ENCODE data around the gene SLC35F3. TPM values are rescaled to one million over a fixed set of nuclear protein-coding genes. Genes with fewer than 3 reads are reported as not detected.
"Not testable (repeated sequence)": the region's sequence is repeated elsewhere in the genome, so short reads cannot be mapped to it uniquely, and the experiment has no call there.

SLC35F3 gene
- total RNA-seq, 8 experiments from 2014 or later, result 0.46 to 2.1 (median 0.71) TPM; not detected in 3

GRCh38 chr1:234176000-234176399 lies 271.5 kb downstream of the SLC35F3 start:
- WGBS, 10 experiments, result 0 to 100% (median 84%) methylated on average over 1 to 3 of the region's 3 CpGs; no CpG with 5 or more reads in 3 of the 10 experiments
- Histone ChIP-seq H3K27ac (no peak overlapping the region), H3K4me1 (replicated peaks in 1 of 2) (no peaks in the 10 kb centered on the region), H3K4me3 (no peak overlapping the region)
- in situ Hi-C loops (cut with MboI; ENCODE audit: low pct_unique_long_range_greater_than_20kb in 2 of 9, low sequenced_read_pairs in 9 of 9, unreplicated experiment in 9 of 9), result no loop called here
- no peak for ATAC-seq (replicated peaks in 6 of 8)

- H3K27ac ChIP-seq; ATAC-seq (replicated peaks in 6 of 8); in situ Hi-C loops (cut with MboI; ENCODE audit: low pct_unique_long_range_greater_than_20kb in 2 of 9, low sequenced_read_pairs in 9 of 9, unreplicated experiment in 9 of 9); H3K4me3 ChIP-seq; H3K4me1 ChIP-seq (replicated peaks in 1 of 2): not testable (repeated sequence)
- 80 to 100% (median 100%) methylated on average over 1 to 2 of the region's 2 CpGs; no CpG with 5 or more reads in 6 of the 10 experiments for WGBS, 10 experiments
These were observed 272.4 kb downstream of the SLC35F3 start for GRCh38 chr1:234176847-234177246.

GRCh38 chr1:234185438-234185837 lies 281.0 kb downstream of the SLC35F3 start:
- no peak for ATAC-seq (replicated peaks in 6 of 8)

GRCh38 chr1:234186037-234186688 lies 281.7 kb downstream of the SLC35F3 start:
- in situ Hi-C loops (cut with MboI; ENCODE audit: low pct_unique_long_range_greater_than_20kb in 2 of 9, low sequenced_read_pairs in 9 of 9, unreplicated experiment in 9 of 9), result no loop called here
- WGBS, 10 experiments, result 13 to 94% (median 80%) methylated on average over 1 to 6 of the region's 6 CpGs; no CpG with 5 or more reads in 3 of the 10 experiments
- H3K4me3 ChIP-seq, result no peak overlapping the region
- H3K27ac ChIP-seq, result no peak overlapping the region
- ATAC-seq (replicated peaks in 6 of 8), result no peak
- H3K4me1 ChIP-seq (replicated peaks in 1 of 2), result peaks cover 0 to 5% of the 10 kb centered on the region in 2 donors

More at GRCh38 chr1:234185438-234185837, 281.0 kb downstream of the SLC35F3 start:
- Histone ChIP-seq H3K4me1 (replicated peaks in 1 of 2) (peaks cover 0 to 5% of the 10 kb centered on the region in 2 donors), H3K27ac (no peak overlapping the region), H3K4me3 (no peak overlapping the region)
- in situ Hi-C loops (cut with MboI; ENCODE audit: low pct_unique_long_range_greater_than_20kb in 2 of 9, low sequenced_read_pairs in 9 of 9, unreplicated experiment in 9 of 9), result no loop called here
- WGBS, 10 experiments, result 13 to 100% (median 79%) methylated on average over 1 of the region's 1 CpG; no CpG with 5 or more reads in 2 of the 10 experiments

- Histone ChIP-seq H3K4me3 (no peak overlapping the region), H3K27ac (no peak overlapping the region), H3K4me1 (replicated peaks in 1 of 2) (peaks cover 0 to 5% of the 10 kb centered on the region in 2 donors)
- peak in 4 of 8 experiments; percentile 31 to 57 (median 46) for ATAC-seq (replicated peaks in 6 of 8)
- in situ Hi-C loops (cut with MboI; ENCODE audit: low pct_unique_long_range_greater_than_20kb in 2 of 9, low sequenced_read_pairs in 9 of 9, unreplicated experiment in 9 of 9), result no loop called here
- 28 to 100% (median 40%) methylated on average over 1 to 2 of the region's 3 CpGs; no CpG with 5 or more reads in 3 of the 10 experiments for WGBS, 10 experiments
These were observed 283.9 kb downstream of the SLC35F3 start for GRCh38 chr1:234188454-234188792.

GRCh38 chr1:234197839-234198238 lies 293.4 kb downstream of the SLC35F3 start:
- in situ Hi-C loops (cut with MboI; ENCODE audit: low pct_unique_long_range_greater_than_20kb in 2 of 9, low sequenced_read_pairs in 9 of 9, unreplicated experiment in 9 of 9), result no loop called here
- ATAC-seq (replicated peaks in 6 of 8), result no peak
- H3K4me3 ChIP-seq, result no peak overlapping the region
- no peak overlapping the region for H3K27ac ChIP-seq
- H3K4me1 ChIP-seq (replicated peaks in 1 of 2), result no peaks in the 10 kb centered on the region

- in situ Hi-C loops (cut with MboI; ENCODE audit: low pct_unique_long_range_greater_than_20kb in 2 of 9, low sequenced_read_pairs in 9 of 9, unreplicated experiment in 9 of 9), result no loop called here
- no peak for ATAC-seq (replicated peaks in 6 of 8)
- Histone ChIP-seq H3K27ac (no peak overlapping the region), H3K4me3 (no peak overlapping the region), H3K4me1 (replicated peaks in 1 of 2) (no peaks in the 10 kb centered on the region)
- WGBS, 10 experiments, result 0 to 92% (median 79%) methylated on average over 1 to 2 of the region's 2 CpGs
These were observed 295.1 kb downstream of the SLC35F3 start for GRCh38 chr1:234199476-234200127.

- no peaks in the 10 kb centered on the region for H3K4me1 ChIP-seq (replicated peaks in 1 of 2)
- H3K4me3 ChIP-seq, result no peak overlapping the region
- no peak for ATAC-seq (replicated peaks in 6 of 8)
- 0 to 100% (median 88%) methylated on average over 1 to 4 of the region's 4 CpGs; no CpG with 5 or more reads in 1 of the 10 experiments for WGBS, 10 experiments
- no peak overlapping the region for H3K27ac ChIP-seq
- in situ Hi-C loops (cut with MboI; ENCODE audit: low pct_unique_long_range_greater_than_20kb in 2 of 9, low sequenced_read_pairs in 9 of 9, unreplicated experiment in 9 of 9), result no loop called here
These were observed 296.1 kb downstream of the SLC35F3 start for GRCh38 chr1:234200566-234200965.

GRCh38 chr1:234201600-234201999 lies 297.1 kb downstream of the SLC35F3 start:
- Histone ChIP-seq H3K27ac (no peak overlapping the region), H3K4me3 (no peak overlapping the region), H3K4me1 (replicated peaks in 1 of 2) (no peaks in the 10 kb centered on the region)
- no peak for ATAC-seq (replicated peaks in 6 of 8)
- WGBS, 10 experiments, result 0 to 88% (median 67%) methylated on average over 2 to 5 of the region's 5 CpGs; no CpG with 5 or more reads in 1 of the 10 experiments
- in situ Hi-C loops (cut with MboI; ENCODE audit: low pct_unique_long_range_greater_than_20kb in 2 of 9, low sequenced_read_pairs in 9 of 9, unreplicated experiment in 9 of 9), result no loop called here

- Histone ChIP-seq H3K4me3 (no peak overlapping the region), H3K4me1 (replicated peaks in 1 of 2) (no peaks in the 10 kb centered on the region), H3K27ac (no peak overlapping the region)
- 60 to 87% (median 76%) methylated on average over 2 to 6 of the region's 7 CpGs; no CpG with 5 or more reads in 6 of the 10 experiments for WGBS, 10 experiments
- in situ Hi-C loops (cut with MboI; ENCODE audit: low pct_unique_long_range_greater_than_20kb in 2 of 9, low sequenced_read_pairs in 9 of 9, unreplicated experiment in 9 of 9), result no loop called here
- ATAC-seq (replicated peaks in 6 of 8), result no peak
These were observed 301.5 kb downstream of the SLC35F3 start for GRCh38 chr1:234205966-234206365.

- H3K4me1 ChIP-seq (replicated peaks in 1 of 2), result no peaks in the 10 kb centered on the region
- H3K27ac ChIP-seq, result no peak overlapping the region
- H3K4me3 ChIP-seq, result no peak overlapping the region
- in situ Hi-C loops (cut with MboI; ENCODE audit: low pct_unique_long_range_greater_than_20kb in 2 of 9, low sequenced_read_pairs in 9 of 9, unreplicated experiment in 9 of 9), result no loop called here
- ATAC-seq (replicated peaks in 6 of 8), result no peak
- WGBS, 10 experiments, result 0 to 93% (median 78%) methylated on average over 3 to 17 of the region's 18 CpGs; no CpG with 5 or more reads in 3 of the 10 experiments
These were observed 302.3 kb downstream of the SLC35F3 start for GRCh38 chr1:234206651-234207284.

GRCh38 chr1:234208351-234208750 lies 303.9 kb downstream of the SLC35F3 start:
- in situ Hi-C loops (cut with MboI; ENCODE audit: low pct_unique_long_range_greater_than_20kb in 2 of 9, low sequenced_read_pairs in 9 of 9, unreplicated experiment in 9 of 9), result no loop called here
- Histone ChIP-seq H3K27ac (no peak overlapping the region), H3K4me3 (no peak overlapping the region), H3K4me1 (replicated peaks in 1 of 2) (no peaks in the 10 kb centered on the region)
- ATAC-seq (replicated peaks in 6 of 8), result no peak
- WGBS, 10 experiments, result 0 to 100% (median 60%) methylated on average over 1 to 3 of the region's 3 CpGs; no CpG with 5 or more reads in 1 of the 10 experiments

GRCh38 chr1:234208791-234209190 lies 304.3 kb downstream of the SLC35F3 start:
- H3K27ac ChIP-seq, result no peak overlapping the region
- 0 to 100% (median 56%) methylated on average over 1 of the region's 1 CpG; no CpG with 5 or more reads in 3 of the 10 experiments for WGBS, 10 experiments
- in situ Hi-C loops (cut with MboI; ENCODE audit: low pct_unique_long_range_greater_than_20kb in 2 of 9, low sequenced_read_pairs in 9 of 9, unreplicated experiment in 9 of 9), result no loop called here
- H3K4me1 ChIP-seq (replicated peaks in 1 of 2), result no peaks in the 10 kb centered on the region
- ATAC-seq (replicated peaks in 6 of 8), result no peak
- no peak overlapping the region for H3K4me3 ChIP-seq

Data from motor neuron (in vitro differentiated cells).